Body of pancreas (tissue), 4 donors: ENCODE measurements around the gene SAMD14.

Experiments
- POLR2A ChIP-seq, 3 donors: fragments of 450-650 bp; IDR thresholded peaks; one replicate each; pipeline ENCODE4 v1.6.1; 2016; ENCODE audit warnings: antibody characterized with exemption in 3 of 3, mild to moderate bottlenecking in 2 of 3
- TF ChIP-seq, protein P1 (sequence below), 7 experiments: fragments of 450-650 bp in 4 of 7; fragments of 200-600 bp in 3 of 7; sonication (generic) in 3 of 7; IDR thresholded peaks; one replicate each; pipeline ENCODE4 v1.5.1; 2016 to 2019; ENCODE audit warnings: antibody characterized with exemption in 7 of 7

DNA sequence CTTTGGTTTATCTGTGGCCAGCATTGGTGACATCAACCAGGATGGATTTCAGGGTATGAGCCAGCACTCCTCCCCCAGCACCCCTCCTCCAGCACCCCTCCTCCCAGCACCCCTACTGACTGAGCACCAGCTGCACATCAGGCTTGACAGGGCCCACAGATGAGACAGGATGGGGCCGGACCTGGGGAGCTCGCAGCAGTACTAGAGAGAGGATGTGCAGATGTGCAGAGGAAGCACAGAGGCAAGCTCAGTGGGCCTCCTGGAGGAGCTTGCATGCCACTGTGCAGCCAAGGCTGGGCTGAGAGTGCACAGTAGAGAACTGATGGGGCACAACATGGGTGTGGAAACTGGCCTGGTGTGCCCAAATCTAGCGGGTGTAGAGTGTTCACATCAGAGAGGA, 57.8 kb downstream of the SAMD14 start:
- TF ChIP-seq, protein P1, sequence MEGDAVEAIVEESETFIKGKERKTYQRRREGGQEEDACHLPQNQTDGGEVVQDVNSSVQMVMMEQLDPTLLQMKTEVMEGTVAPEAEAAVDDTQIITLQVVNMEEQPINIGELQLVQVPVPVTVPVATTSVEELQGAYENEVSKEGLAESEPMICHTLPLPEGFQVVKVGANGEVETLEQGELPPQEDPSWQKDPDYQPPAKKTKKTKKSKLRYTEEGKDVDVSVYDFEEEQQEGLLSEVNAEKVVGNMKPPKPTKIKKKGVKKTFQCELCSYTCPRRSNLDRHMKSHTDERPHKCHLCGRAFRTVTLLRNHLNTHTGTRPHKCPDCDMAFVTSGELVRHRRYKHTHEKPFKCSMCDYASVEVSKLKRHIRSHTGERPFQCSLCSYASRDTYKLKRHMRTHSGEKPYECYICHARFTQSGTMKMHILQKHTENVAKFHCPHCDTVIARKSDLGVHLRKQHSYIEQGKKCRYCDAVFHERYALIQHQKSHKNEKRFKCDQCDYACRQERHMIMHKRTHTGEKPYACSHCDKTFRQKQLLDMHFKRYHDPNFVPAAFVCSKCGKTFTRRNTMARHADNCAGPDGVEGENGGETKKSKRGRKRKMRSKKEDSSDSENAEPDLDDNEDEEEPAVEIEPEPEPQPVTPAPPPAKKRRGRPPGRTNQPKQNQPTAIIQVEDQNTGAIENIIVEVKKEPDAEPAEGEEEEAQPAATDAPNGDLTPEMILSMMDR (IDR thresholded peaks at IDR 0.05): no peak
- TF ChIP-seq POLR2A (IDR thresholded peaks at IDR 0.05): no peak
